ENCODE data around the gene PTPRR. TPM values are rescaled to one million over a fixed set of nuclear protein-coding genes. Genes with fewer than 3 reads are reported as not detected.
"Not testable (repeated sequence)": the region's sequence is repeated elsewhere in the genome, so short reads cannot be mapped to it uniquely, and the experiment has no call there.

The PTPRR gene
- total and polyA plus RNA-seq, 2 donors (not counting 1 experiment from before 2014, with no cell fraction given): 0.44 to 0.50 TPM

DNA sequence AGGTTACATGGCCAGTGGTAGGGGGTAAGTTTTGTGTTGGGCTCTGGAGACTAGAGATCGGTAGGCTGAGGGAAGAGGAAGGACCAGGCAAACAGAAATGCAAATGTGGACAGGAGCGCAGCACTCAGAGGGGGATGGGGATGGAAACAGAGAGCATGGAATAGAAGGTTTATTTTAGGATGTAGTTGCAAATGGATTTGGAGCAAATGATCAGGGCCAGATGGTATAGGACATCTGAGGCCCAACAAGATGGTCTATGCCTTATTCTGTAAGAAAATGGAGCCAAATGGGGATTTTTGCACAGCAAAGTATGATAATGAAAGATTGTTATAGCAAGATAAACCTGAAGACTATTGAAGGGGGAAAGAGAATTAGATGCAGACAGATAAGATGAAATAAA lies 180.8 kb downstream of the PTPRR start:
- no peaks in the 10 kb centered on the region for H3K36me3 ChIP-seq (ENCODE audit: control insufficient read depth, insufficient read depth, low read length)
- no peak overlapping the region for H3K9ac ChIP-seq (ENCODE audit: insufficient read depth, low read length)
- no peaks in the 10 kb centered on the region for H3K4me1 ChIP-seq (ENCODE audit: control insufficient read depth, extremely low read depth, insufficient read depth, low read length)
- no peaks in the 10 kb centered on the region for H3K9me3 ChIP-seq (ENCODE audit: control insufficient read depth, insufficient read depth, low read depth, low read length)
- H3K4me3 ChIP-seq (replicated peaks in 1 of 4; ENCODE audit: control extremely low read depth in 1 of 4, insufficient read depth in 1 of 4, low read depth in 3 of 4, low read length in 4 of 4): no peak overlapping the region
- H3K79me2 ChIP-seq (ENCODE audit: control insufficient read depth, insufficient read depth, low read length): no peaks in the 10 kb centered on the region
- H2AFZ ChIP-seq (ENCODE audit: low read length): no peak overlapping the region
- H4K20me1 ChIP-seq (ENCODE audit: control insufficient read depth, extremely low read depth, insufficient read depth, low read length): no peaks in the 10 kb centered on the region
- H3K4me2 ChIP-seq (ENCODE audit: extremely low read depth, insufficient read depth, low read length): no peak overlapping the region
- H3K27ac ChIP-seq (ENCODE audit: insufficient read depth, low read length): no peak overlapping the region
- no peak for TF ChIP-seq EZH2 (IDR thresholded peaks at IDR 0.05; ENCODE audit: low read length, missing control alignments)
- TF ChIP-seq, protein P1, sequence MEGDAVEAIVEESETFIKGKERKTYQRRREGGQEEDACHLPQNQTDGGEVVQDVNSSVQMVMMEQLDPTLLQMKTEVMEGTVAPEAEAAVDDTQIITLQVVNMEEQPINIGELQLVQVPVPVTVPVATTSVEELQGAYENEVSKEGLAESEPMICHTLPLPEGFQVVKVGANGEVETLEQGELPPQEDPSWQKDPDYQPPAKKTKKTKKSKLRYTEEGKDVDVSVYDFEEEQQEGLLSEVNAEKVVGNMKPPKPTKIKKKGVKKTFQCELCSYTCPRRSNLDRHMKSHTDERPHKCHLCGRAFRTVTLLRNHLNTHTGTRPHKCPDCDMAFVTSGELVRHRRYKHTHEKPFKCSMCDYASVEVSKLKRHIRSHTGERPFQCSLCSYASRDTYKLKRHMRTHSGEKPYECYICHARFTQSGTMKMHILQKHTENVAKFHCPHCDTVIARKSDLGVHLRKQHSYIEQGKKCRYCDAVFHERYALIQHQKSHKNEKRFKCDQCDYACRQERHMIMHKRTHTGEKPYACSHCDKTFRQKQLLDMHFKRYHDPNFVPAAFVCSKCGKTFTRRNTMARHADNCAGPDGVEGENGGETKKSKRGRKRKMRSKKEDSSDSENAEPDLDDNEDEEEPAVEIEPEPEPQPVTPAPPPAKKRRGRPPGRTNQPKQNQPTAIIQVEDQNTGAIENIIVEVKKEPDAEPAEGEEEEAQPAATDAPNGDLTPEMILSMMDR (conservative IDR thresholded peaks at IDR 0.05 in 1 of 2, IDR thresholded peaks at IDR 0.05 in 1 of 2; ENCODE audit: low read depth in 1 of 2, low read length in 2 of 2): no peak
- H3K27me3 ChIP-seq (ENCODE audit: control insufficient read depth, insufficient read depth, low read length): no peaks in the 10 kb centered on the region
- DNase-seq (ENCODE audit: low read depth in 2 of 2): no peak

DNA sequence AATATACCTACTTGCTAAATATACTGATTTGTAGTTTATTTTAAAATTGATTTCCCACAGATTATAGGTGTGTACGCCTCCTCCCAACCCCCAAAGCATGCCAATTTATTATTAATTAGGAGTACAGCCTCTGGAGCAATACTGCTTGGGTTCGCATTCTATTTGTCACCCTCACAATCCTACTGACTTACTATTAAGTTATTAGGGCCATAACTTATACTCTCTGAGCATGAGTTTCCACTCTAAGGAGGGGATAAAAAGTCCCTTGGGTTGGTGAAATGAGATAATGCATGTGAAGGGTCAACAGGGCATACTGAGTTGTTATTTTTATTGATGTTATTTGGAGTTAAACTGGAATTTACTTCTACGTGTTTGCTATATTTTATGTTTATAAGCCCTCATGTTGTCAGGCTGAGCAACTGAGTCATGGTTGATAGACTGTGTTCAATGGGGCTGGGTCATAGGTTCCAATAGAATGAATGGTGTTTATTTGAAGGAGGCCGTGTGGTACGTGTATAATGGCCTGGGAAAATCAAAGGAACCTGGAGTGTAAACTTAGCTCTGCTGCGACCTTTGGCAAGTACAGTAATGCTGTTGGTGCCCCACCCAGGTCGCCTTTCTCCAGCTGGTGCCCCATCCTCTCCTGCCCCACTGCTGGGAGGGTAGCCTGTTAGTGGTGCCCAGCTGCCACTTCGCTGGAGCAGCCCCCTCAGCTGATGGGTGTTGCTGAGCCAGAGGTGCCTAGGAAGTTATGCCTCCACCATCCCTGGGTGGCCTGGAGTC lies 184.0 kb downstream of the PTPRR start:
- Histone ChIP-seq H2AFZ (ENCODE audit: low read length) (no peak overlapping the region), H3K36me3 (ENCODE audit: control insufficient read depth, insufficient read depth, low read length) (no peaks in the 10 kb centered on the region), H3K27me3 (ENCODE audit: control insufficient read depth, insufficient read depth, low read length) (no peaks in the 10 kb centered on the region), H3K9me3 (ENCODE audit: control insufficient read depth, insufficient read depth, low read depth, low read length) (no peaks in the 10 kb centered on the region), H3K79me2 (ENCODE audit: control insufficient read depth, insufficient read depth, low read length) (no peaks in the 10 kb centered on the region), H3K27ac (ENCODE audit: insufficient read depth, low read length) (no peak overlapping the region), H3K4me3 (replicated peaks in 1 of 4; ENCODE audit: control extremely low read depth in 1 of 4, insufficient read depth in 1 of 4, low read depth in 3 of 4, low read length in 4 of 4) (no peak overlapping the region), H3K9ac (ENCODE audit: insufficient read depth, low read length) (no peak overlapping the region), H4K20me1 (ENCODE audit: control insufficient read depth, extremely low read depth, insufficient read depth, low read length) (no peaks in the 10 kb centered on the region), H3K4me1 (ENCODE audit: control insufficient read depth, extremely low read depth, insufficient read depth, low read length) (no peaks in the 10 kb centered on the region), H3K4me2 (ENCODE audit: extremely low read depth, insufficient read depth, low read length) (no peak overlapping the region)
- no peak for TF ChIP-seq EZH2 (IDR thresholded peaks at IDR 0.05; ENCODE audit: low read length, missing control alignments)
- TF ChIP-seq, protein P1 (conservative IDR thresholded peaks at IDR 0.05 in 1 of 2, IDR thresholded peaks at IDR 0.05 in 1 of 2; ENCODE audit: low read depth in 1 of 2, low read length in 2 of 2): no peak
- no peak for DNase-seq (ENCODE audit: low read depth in 2 of 2)

DNA sequence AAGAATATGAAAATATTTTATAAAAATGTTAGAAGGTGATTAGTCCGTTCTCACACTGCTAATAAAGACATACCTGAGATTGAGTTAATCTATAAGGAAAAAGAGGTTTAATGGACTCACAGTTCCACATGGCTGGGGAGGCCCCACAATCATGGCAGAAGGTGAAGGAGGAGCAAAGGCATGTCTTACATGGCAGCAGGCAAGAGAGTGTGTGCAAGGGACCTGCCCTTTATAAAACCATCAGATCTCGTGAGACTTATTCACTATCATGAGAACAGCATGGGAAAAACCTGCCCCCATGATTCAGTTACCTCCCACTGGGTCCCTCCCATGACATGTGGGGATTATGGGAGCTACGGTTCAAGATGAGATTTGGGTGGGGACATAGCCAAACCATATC lies 185.3 kb downstream of the PTPRR start:
- H2AFZ ChIP-seq (ENCODE audit: low read length); H4K20me1 ChIP-seq (ENCODE audit: control insufficient read depth, extremely low read depth, insufficient read depth, low read length); H3K27me3 ChIP-seq (ENCODE audit: control insufficient read depth, insufficient read depth, low read length); H3K79me2 ChIP-seq (ENCODE audit: control insufficient read depth, insufficient read depth, low read length); H3K9me3 ChIP-seq (ENCODE audit: control insufficient read depth, insufficient read depth, low read depth, low read length); DNase-seq (ENCODE audit: low read depth in 2 of 2); H3K4me1 ChIP-seq (ENCODE audit: control insufficient read depth, extremely low read depth, insufficient read depth, low read length); H3K27ac ChIP-seq (ENCODE audit: insufficient read depth, low read length); H3K36me3 ChIP-seq (ENCODE audit: control insufficient read depth, insufficient read depth, low read length); H3K4me2 ChIP-seq (ENCODE audit: extremely low read depth, insufficient read depth, low read length); H3K4me3 ChIP-seq (replicated peaks in 1 of 4; ENCODE audit: control extremely low read depth in 1 of 4, insufficient read depth in 1 of 4, low read depth in 3 of 4, low read length in 4 of 4); H3K9ac ChIP-seq (ENCODE audit: insufficient read depth, low read length): not testable (repeated sequence)

Data from fibroblast of lung (primary cell).